ENCODE data around the gene SPRED2.

- no peak for TF ChIP-seq CTCF (IDR thresholded peaks at IDR 0.05 in 8 of 11, conservative IDR thresholded peaks at IDR 0.05 in 3 of 11)
- no peak for TF ChIP-seq POLR2A (IDR thresholded peaks at IDR 0.05)
- no peak for TF ChIP-seq POLR2AphosphoS5 (IDR thresholded peaks at IDR 0.05)
Measured at GRCh38 chr2:65479524-65479923, 47.1 kb upstream of the SPRED2 start.

Data from spleen (tissue), 7 donors.